CD14-positive monocyte (primary cell): ENCODE data around the gene UGT1A9. TPM values are rescaled to one million over a fixed set of nuclear protein-coding genes. Genes with fewer than 3 reads are reported as not detected.

Experiments used
- DNase-seq, 3 donors: peaks; one replicate each; pipeline ENCODE4 v3.0.0-alpha.2; 2011 to 2022
- H2AFZ ChIP-seq: 2 replicates; pipeline ENCODE4 v1.6.0; 2012; ENCODE audit warnings: mild to moderate bottlenecking, low read depth, low read length, inconsistent platforms; ENCODE audit not compliant: insufficient read depth, poor library complexity, severe bottlenecking
- H3K27ac ChIP-seq, 2 donors: 1 replicate in 1 of 2; 2 replicates in 1 of 2; pipeline ENCODE4 v1.5.1; 2012 to 2013; ENCODE audit warnings: low read length in 2 of 2, control low read depth in 1 of 2, inconsistent platforms in 1 of 2, low read depth in 1 of 2, mild to moderate bottlenecking in 1 of 2
- H3K27me3 ChIP-seq, 2 donors: one replicate each; pipeline versions ENCODE4 v1.6.0 to v1.6.1; 2011 to 2013; ENCODE audit warnings: low read length in 2 of 2; ENCODE audit not compliant: control insufficient read depth in 2 of 2, insufficient read depth in 2 of 2
- H3K36me3 ChIP-seq, 2 donors: replicated peaks in 1 of 2; 1 replicate in 1 of 2; 2 replicates in 1 of 2; pipeline versions ENCODE4 v1.5.1 to v1.6.1; 2012 to 2013; ENCODE audit warnings: low read length in 2 of 2, control low read depth in 1 of 2, inconsistent platforms in 1 of 2, mild to moderate bottlenecking in 1 of 2; ENCODE audit not compliant: insufficient read depth in 2 of 2, control insufficient read depth in 1 of 2
- H3K4me1 ChIP-seq, 2 donors: 1 replicate in 1 of 2; 2 replicates in 1 of 2; pipeline versions ENCODE4 v1.5.1 to v1.6.1; 2012 to 2013; ENCODE audit warnings: low read length in 2 of 2, control low read depth in 1 of 2, inconsistent platforms in 1 of 2, mild to moderate bottlenecking in 1 of 2, moderate library complexity in 1 of 2; ENCODE audit not compliant: insufficient read depth in 2 of 2, control insufficient read depth in 1 of 2
- H3K4me2 ChIP-seq: replicated peaks from 2 replicates; pipeline ENCODE3; 2012; ENCODE audit warnings: low read length, moderate library complexity, mild to moderate bottlenecking; ENCODE audit not compliant: poor library complexity, severe bottlenecking; ENCODE audit errors: extremely low read depth
- H3K4me3 ChIP-seq, 3 experiments: fragments of 200-600 bp in 1 of 3; sonication (generic) in 1 of 3; replicated peaks in 1 of 3; 1 replicate in 2 of 3; 2 replicates in 1 of 3; pipeline ENCODE4 v1.5.1; 2011 to 2013; ENCODE audit warnings: low read length in 3 of 3, mild to moderate bottlenecking in 3 of 3, control low read depth in 2 of 3, low read depth in 2 of 3, inconsistent platforms in 1 of 3, moderate library complexity in 1 of 3
- H3K79me2 ChIP-seq: 2 replicates; pipeline ENCODE4 v1.6.0; 2012; ENCODE audit warnings: mild to moderate bottlenecking, control low read depth, inconsistent platforms, low read length, moderate library complexity; ENCODE audit not compliant: insufficient read depth
- H3K9ac ChIP-seq: 2 replicates; pipeline ENCODE4 v1.6.0; 2017; ENCODE audit warnings: low read length, mild to moderate bottlenecking; ENCODE audit not compliant: insufficient read depth, poor library complexity, severe bottlenecking
- H3K9me3 ChIP-seq, 2 donors: replicated peaks in 1 of 2; 1 replicate in 1 of 2; 2 replicates in 1 of 2; pipeline versions ENCODE4 v1.5.1 to v1.6.1; 2012 to 2013; ENCODE audit warnings: low read length in 2 of 2, control low read depth in 1 of 2; ENCODE audit not compliant: control insufficient read depth in 1 of 2, insufficient read depth in 1 of 2
- H4K20me1 ChIP-seq: 2 replicates; pipeline ENCODE4 v1.6.0; 2012; ENCODE audit warnings: mild to moderate bottlenecking, low read length, control low read depth, moderate library complexity; ENCODE audit not compliant: insufficient read depth
- H3K27ac Mint-ChIP-seq, 7 donors: one replicate each; pipeline ENCODE4 v1.8.0; 2020; ENCODE audit warnings: mild to moderate bottlenecking in 7 of 7, mixed read lengths in 7 of 7, moderate library complexity in 6 of 7, inconsistent platforms in 2 of 7
- H3K27me3 Mint-ChIP-seq, 3 donors: one replicate each; pipeline ENCODE4 v1.8.0; 2021 to 2022; ENCODE audit warnings: low read depth in 3 of 3, mild to moderate bottlenecking in 3 of 3, mixed read lengths in 3 of 3, moderate library complexity in 3 of 3, inconsistent platforms in 1 of 3
- H3K36me3 Mint-ChIP-seq, 2 donors: one replicate each; pipeline ENCODE4 v1.8.0; 2020; ENCODE audit warnings: mixed read lengths in 2 of 2, inconsistent platforms in 1 of 2, mild to moderate bottlenecking in 1 of 2
- H3K4me1 Mint-ChIP-seq: one replicate; pipeline ENCODE4 v1.8.0; 2020; ENCODE audit warnings: mild to moderate bottlenecking, mixed read lengths
- H3K4me3 Mint-ChIP-seq, 2 donors: one replicate each; pipeline ENCODE4 v1.8.0; 2020; ENCODE audit warnings: mild to moderate bottlenecking in 2 of 2, mixed read lengths in 2 of 2, moderate library complexity in 1 of 2
- H3K9me3 Mint-ChIP-seq, 7 donors: one replicate each; pipeline ENCODE4 v1.8.0; 2020 to 2022; ENCODE audit warnings: mixed read lengths in 7 of 7, mild to moderate bottlenecking in 6 of 7, moderate library complexity in 6 of 7, inconsistent platforms in 2 of 7
- WGBS: methylation state at CpG from one replicate; pipeline ENCODE4 v1.1.5; 2013; ENCODE audit warnings: missing lambda C conversion rate; ENCODE audit not compliant: insufficient coverage; 5-methylcytosine and 5-hydroxymethylcytosine counted together
- intact Hi-C, 2 donors: fragments of 100-400 bp; cut with micrococcal nuclease; formaldehyde crosslinking; loops; one replicate each; pipeline versions ENCODE4 v1.15.0 to v1.15.1; 2023
- polyA plus RNA-seq, 3 donors: library from polyadenylated mRNA; depleted of rRNA in 1 of 3; unstranded in 2 of 3; stranded (reverse) in 1 of 3; fragments of 300-500 nt in 2 of 3; fragments of >200 nt in 1 of 3; fragmentation: Illumina TruSeq in 2 of 3; gene quantifications; 1 replicate in 2 of 3; 2 replicates in 1 of 3; pipeline ENCODE4 v1.2.3, GENCODE V29; 2012 to 2021
- TF ChIP-seq, protein P1 (sequence below): fragments of 200-600 bp; IDR thresholded peaks from one replicate; pipeline ENCODE4 v1.8.0; 2022; ENCODE audit warnings: antibody characterized with exemption, mild to moderate bottlenecking

The UGT1A9 gene
- polyA plus RNA-seq, 3 donors: not detected

DNA sequence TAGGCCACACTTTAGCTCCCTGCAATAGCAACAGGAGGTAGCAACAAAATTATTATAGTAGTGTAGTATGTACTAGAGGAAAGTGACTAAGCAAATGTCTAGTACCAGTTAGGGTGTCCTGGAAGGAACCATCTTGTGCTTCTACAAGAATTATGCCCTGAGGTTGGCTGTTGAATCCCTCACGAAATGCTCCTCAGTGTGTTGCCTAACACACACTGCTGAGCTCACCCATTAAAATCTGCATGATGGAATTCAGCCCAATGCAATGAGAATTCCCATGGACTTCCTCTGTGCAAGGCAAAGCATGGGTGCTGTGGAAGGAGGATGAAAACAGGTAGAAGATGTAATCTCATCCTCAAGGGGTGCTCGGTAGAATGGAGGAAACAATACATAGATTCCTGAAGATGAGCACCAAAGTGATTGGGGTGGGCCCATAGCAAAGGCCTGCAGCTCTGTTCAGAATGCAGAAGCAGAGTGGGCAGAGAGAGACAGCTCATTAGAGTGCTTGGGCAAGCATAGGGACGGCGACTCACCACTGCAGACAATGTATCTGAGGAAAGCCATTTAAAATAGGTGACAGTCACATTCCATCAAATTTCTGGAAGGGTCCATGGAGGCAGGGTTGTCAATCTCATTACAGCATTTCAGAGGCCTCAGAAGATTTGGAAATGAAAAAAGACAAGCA, 8.8 kb downstream of the UGT1A9 start:
- no peak overlapping the region for H2AFZ ChIP-seq
- H3K4me2 ChIP-seq: no peak overlapping the region
- H3K36me3 ChIP-seq: no peaks in the 10 kb centered on the region
- no peaks in the 10 kb centered on the region for H4K20me1 ChIP-seq
- H3K36me3 Mint-ChIP-seq: no peaks in the 10 kb centered on the region
- WGBS: 90% methylated on average over 4 of the region's 4 CpGs
- H3K4me1 Mint-ChIP-seq: peaks cover 2% of the 10 kb centered on the region
- no peak overlapping the region for H3K9ac ChIP-seq
- no peak overlapping the region for H3K4me3 ChIP-seq
- H3K9me3 ChIP-seq: no peaks in the 10 kb centered on the region
- H3K4me1 ChIP-seq: no peaks in the 10 kb centered on the region
- no peak overlapping the region for H3K27ac ChIP-seq
- no peaks in the 10 kb centered on the region for H3K27me3 ChIP-seq
- H3K79me2 ChIP-seq: no peaks in the 10 kb centered on the region
- DNase-seq: no peak
- H3K4me3 Mint-ChIP-seq: no peak overlapping the region
- intact Hi-C loops: no loop called here
- no peak overlapping the region for H3K27ac Mint-ChIP-seq
- H3K27me3 Mint-ChIP-seq: peaks cover 0 to 4% (median 0%) of the 10 kb centered on the region in 3 donors
- H3K9me3 Mint-ChIP-seq: no peaks in the 10 kb centered on the region
- TF ChIP-seq, protein P1, sequence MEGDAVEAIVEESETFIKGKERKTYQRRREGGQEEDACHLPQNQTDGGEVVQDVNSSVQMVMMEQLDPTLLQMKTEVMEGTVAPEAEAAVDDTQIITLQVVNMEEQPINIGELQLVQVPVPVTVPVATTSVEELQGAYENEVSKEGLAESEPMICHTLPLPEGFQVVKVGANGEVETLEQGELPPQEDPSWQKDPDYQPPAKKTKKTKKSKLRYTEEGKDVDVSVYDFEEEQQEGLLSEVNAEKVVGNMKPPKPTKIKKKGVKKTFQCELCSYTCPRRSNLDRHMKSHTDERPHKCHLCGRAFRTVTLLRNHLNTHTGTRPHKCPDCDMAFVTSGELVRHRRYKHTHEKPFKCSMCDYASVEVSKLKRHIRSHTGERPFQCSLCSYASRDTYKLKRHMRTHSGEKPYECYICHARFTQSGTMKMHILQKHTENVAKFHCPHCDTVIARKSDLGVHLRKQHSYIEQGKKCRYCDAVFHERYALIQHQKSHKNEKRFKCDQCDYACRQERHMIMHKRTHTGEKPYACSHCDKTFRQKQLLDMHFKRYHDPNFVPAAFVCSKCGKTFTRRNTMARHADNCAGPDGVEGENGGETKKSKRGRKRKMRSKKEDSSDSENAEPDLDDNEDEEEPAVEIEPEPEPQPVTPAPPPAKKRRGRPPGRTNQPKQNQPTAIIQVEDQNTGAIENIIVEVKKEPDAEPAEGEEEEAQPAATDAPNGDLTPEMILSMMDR: no peak

DNA sequence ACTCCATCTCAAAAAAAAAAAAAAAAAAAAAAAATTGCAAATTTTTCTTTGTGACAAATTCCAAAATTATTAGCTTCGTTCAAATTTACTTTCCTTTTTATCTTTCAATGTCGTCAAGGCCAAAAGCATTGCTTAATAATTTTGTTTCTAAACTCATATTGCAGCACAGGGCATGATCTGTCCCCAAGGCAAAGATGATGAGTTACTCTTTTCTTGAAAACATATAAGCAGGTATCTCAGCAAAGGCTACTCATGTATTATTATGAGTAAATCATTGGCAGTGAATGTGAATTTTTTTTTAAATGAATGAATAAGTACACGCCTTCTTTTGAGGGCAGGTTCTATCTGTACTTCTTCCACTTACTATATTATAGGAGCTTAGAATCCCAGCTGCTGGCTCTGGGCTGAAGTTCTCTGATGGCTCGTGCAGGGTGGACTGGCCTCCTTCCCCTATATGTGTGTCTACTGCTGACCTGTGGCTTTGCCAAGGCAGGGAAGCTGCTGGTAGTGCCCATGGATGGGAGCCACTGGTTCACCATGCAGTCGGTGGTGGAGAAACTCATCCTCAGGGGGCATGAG, 9.9 kb downstream of the UGT1A9 start, which contains the start of gene UGT1A7:
Gene UGT1A7 (plus strand): TSS at position 381 of the 579 bp plus-strand sequence. CDS start 37 bp downstream, at position 418.
- no peak within 1 kb of the TSS for H3K27ac Mint-ChIP-seq
- no peaks in the 10 kb centered on the region for H3K4me1 ChIP-seq
- no peak within 1 kb of the TSS for H2AFZ ChIP-seq
- H3K27ac ChIP-seq: no peak within 1 kb of the TSS
- no peak within 1 kb of the TSS for H3K9ac ChIP-seq
- no peak within 1 kb of the TSS for H3K4me3 Mint-ChIP-seq
- H3K9me3 Mint-ChIP-seq: peaks cover 0 to 3% (median 0%) of the 10 kb centered on the region in 7 donors
- no peaks in the 10 kb centered on the region for H3K36me3 ChIP-seq
- TF ChIP-seq, protein P1: no peak
- H3K4me3 ChIP-seq: no peak within 1 kb of the TSS
- no peak for DNase-seq
- H3K27me3 ChIP-seq: no peaks in the 10 kb centered on the region
- H3K4me1 Mint-ChIP-seq: peaks cover 2% of the 10 kb centered on the region
- no peaks in the 10 kb centered on the region for H3K9me3 ChIP-seq
- no peaks in the 10 kb centered on the region for H3K79me2 ChIP-seq
- peaks cover 0 to 4% (median 0%) of the 10 kb centered on the region in 3 donors for H3K27me3 Mint-ChIP-seq
- no peak within 1 kb of the TSS for H3K4me2 ChIP-seq
- WGBS: 90% methylated on average over 3 of the region's 5 CpGs
- intact Hi-C loops: no loop called here
- H3K36me3 Mint-ChIP-seq: no peaks in the 10 kb centered on the region
- no peaks in the 10 kb centered on the region for H4K20me1 ChIP-seq
